H9 (cell line): Measurements from ENCODE around the gene SOCS7. TPM values are rescaled to one million over a fixed set of nuclear protein-coding genes. Genes with fewer than 3 reads are reported as not detected.

Experiments used
- DNase-seq: peaks from one replicate; pipeline ENCODE4 v3.0.0-alpha.2; 2017
- H2AFZ ChIP-seq: one replicate; pipeline ENCODE4 v1.6.1; 2013; ENCODE audit warnings: mild to moderate bottlenecking, low read length, control low read depth, moderate library complexity
- H2AK5ac ChIP-seq: 2 replicates; pipeline ENCODE4 v1.6.1; 2013; ENCODE audit warnings: low read length, control low read depth, mixed read lengths; ENCODE audit not compliant: insufficient read length
- H2BK120ac ChIP-seq: one replicate; pipeline ENCODE4 v1.6.1; 2013; ENCODE audit warnings: low read depth, mild to moderate bottlenecking, low read length, control low read depth, inconsistent platforms; ENCODE audit not compliant: poor library complexity, severe bottlenecking
- H2BK12ac ChIP-seq: 2 replicates; pipeline ENCODE4 v1.6.1; 2013; ENCODE audit warnings: low read length, control low read depth, mixed read lengths, low read depth; ENCODE audit not compliant: insufficient read length
- H2BK15ac ChIP-seq: 2 replicates; pipeline ENCODE4 v1.6.1; 2013; ENCODE audit warnings: low read depth, low read length, control low read depth
- H2BK20ac ChIP-seq: one replicate; pipeline ENCODE4 v1.6.1; 2013; ENCODE audit warnings: low read depth, mild to moderate bottlenecking, low read length, control low read depth, inconsistent platforms; ENCODE audit not compliant: poor library complexity, severe bottlenecking
- H2BK5ac ChIP-seq: 2 replicates; pipeline ENCODE4 v1.6.1; 2013; ENCODE audit warnings: low read length, control low read depth, mixed read lengths; ENCODE audit not compliant: insufficient read length
- H3K14ac ChIP-seq: 2 replicates; pipeline ENCODE4 v1.6.1; 2013; ENCODE audit warnings: low read length, control low read depth; ENCODE audit not compliant: insufficient read depth
- H3K18ac ChIP-seq: 2 replicates; pipeline ENCODE4 v1.6.1; 2013; ENCODE audit warnings: low read depth, mild to moderate bottlenecking, mixed read lengths, low read length, control low read depth; ENCODE audit not compliant: insufficient read length
- H3K23ac ChIP-seq: 2 replicates; pipeline ENCODE4 v1.6.1; 2013; ENCODE audit warnings: low read length, control low read depth, mixed read lengths, low read depth; ENCODE audit not compliant: insufficient read length
- H3K23me2 ChIP-seq: 2 replicates; pipeline ENCODE4 v1.6.1; 2013; ENCODE audit warnings: low read depth, mild to moderate bottlenecking, mixed read lengths, low read length, control low read depth; ENCODE audit not compliant: insufficient read length, poor library complexity, severe bottlenecking
- H3K27ac ChIP-seq: 2 replicates; pipeline ENCODE4 v1.5.1; 2013; ENCODE audit warnings: low read length, control low read depth, mixed read lengths, low read depth; ENCODE audit not compliant: insufficient read length
- H3K27me3 ChIP-seq: 2 replicates; pipeline ENCODE4 v1.6.1; 2013; ENCODE audit warnings: low read length, control low read depth, inconsistent platforms; ENCODE audit not compliant: insufficient read depth
- H3K4ac ChIP-seq: 2 replicates; pipeline ENCODE4 v1.6.1; 2013; ENCODE audit warnings: low read depth, mild to moderate bottlenecking, control low read depth, inconsistent platforms, low read length, moderate library complexity
- H3K4me1 ChIP-seq: 2 replicates; pipeline ENCODE4 v1.6.1; 2013; ENCODE audit warnings: low read length, control low read depth, inconsistent platforms; ENCODE audit not compliant: insufficient read depth
- H3K4me2 ChIP-seq: 2 replicates; pipeline ENCODE4 v1.6.1; 2013; ENCODE audit warnings: low read length, control low read depth, mixed read lengths; ENCODE audit not compliant: insufficient read length, insufficient read depth
- H3K56ac ChIP-seq: 2 replicates; pipeline ENCODE4 v1.6.1; 2013; ENCODE audit warnings: low read depth, mild to moderate bottlenecking, mixed read lengths, low read length, control low read depth; ENCODE audit not compliant: insufficient read length
- H3K79me1 ChIP-seq: 2 replicates; pipeline ENCODE4 v1.6.1; 2013; ENCODE audit warnings: low read depth, mild to moderate bottlenecking, moderate library complexity, low read length, control low read depth, inconsistent platforms; ENCODE audit not compliant: insufficient read depth, poor library complexity, severe bottlenecking
- H3K79me2 ChIP-seq: 2 replicates; pipeline ENCODE4 v1.6.1; 2013; ENCODE audit warnings: low read length, control low read depth, inconsistent platforms; ENCODE audit not compliant: insufficient read depth
- H3K9ac ChIP-seq: 2 replicates; pipeline ENCODE4 v1.6.1; 2013; ENCODE audit warnings: low read length, control low read depth, mixed read lengths; ENCODE audit not compliant: insufficient read length; ENCODE audit errors: extremely low read depth
- H3K9me3 ChIP-seq: one replicate; pipeline ENCODE4 v1.6.1; 2013; ENCODE audit warnings: low read depth, low read length, inconsistent platforms; ENCODE audit not compliant: control insufficient read depth
- H3T11ph ChIP-seq: one replicate; pipeline ENCODE4 v1.6.1; 2013; ENCODE audit warnings: mild to moderate bottlenecking, low read length, control low read depth, inconsistent platforms
- H4K20me1 ChIP-seq: one replicate; pipeline ENCODE4 v1.6.1; 2013; ENCODE audit not compliant: control insufficient read depth, insufficient read length, insufficient read depth
- H4K5ac ChIP-seq: 2 replicates; pipeline ENCODE4 v1.6.1; 2013; ENCODE audit warnings: low read depth, mild to moderate bottlenecking, mixed read lengths, low read length, control low read depth; ENCODE audit not compliant: insufficient read length
- H4K8ac ChIP-seq: replicated peaks from 2 replicates; pipeline ENCODE4 v1.6.1; 2013; ENCODE audit warnings: low read length, control low read depth, mixed read lengths, low read depth; ENCODE audit not compliant: insufficient read length
- H4K91ac ChIP-seq: 2 replicates; pipeline ENCODE4 v1.6.1; 2013; ENCODE audit warnings: low read depth, mild to moderate bottlenecking, moderate library complexity, mixed read lengths, low read length, control low read depth; ENCODE audit not compliant: insufficient read length
- H3K27ac Mint-ChIP-seq, 3 experiments: 2 replicates in 2 of 3; 3 replicates in 1 of 3; pipeline ENCODE4 v1.8.0; 2020 to 2021; ENCODE audit warnings: mixed read lengths in 3 of 3, mild to moderate bottlenecking in 1 of 3, moderate library complexity in 1 of 3
- H3K27me3 Mint-ChIP-seq: 2 replicates; pipeline ENCODE4 v1.8.0; 2021; ENCODE audit warnings: low read depth, mild to moderate bottlenecking, moderate library complexity, mixed read lengths
- H3K36me3 Mint-ChIP-seq, 3 experiments: 2 replicates in 2 of 3; 3 replicates in 1 of 3; pipeline ENCODE4 v1.8.0; 2020 to 2021; ENCODE audit warnings: low read depth in 3 of 3, mixed read lengths in 3 of 3; ENCODE audit not compliant: insufficient read depth in 1 of 3
- H3K4me1 Mint-ChIP-seq, 2 experiments: 2 replicates each; pipeline ENCODE4 v1.8.0; 2020; ENCODE audit warnings: mixed read lengths in 2 of 2
- H3K4me3 Mint-ChIP-seq, 2 experiments: 2 replicates in 1 of 2; 3 replicates in 1 of 2; pipeline ENCODE4 v1.8.0; 2020 to 2021; ENCODE audit warnings: mild to moderate bottlenecking in 2 of 2, mixed read lengths in 2 of 2, moderate library complexity in 1 of 2
- H3K9me3 Mint-ChIP-seq, 2 experiments: 2 replicates in 1 of 2; 3 replicates in 1 of 2; pipeline ENCODE4 v1.8.0; 2020; ENCODE audit warnings: mild to moderate bottlenecking in 2 of 2, mixed read lengths in 2 of 2, moderate library complexity in 1 of 2
- CTCF ChIP-seq: fragments of 200-600 bp; sonication (generic); conservative IDR thresholded peaks from 3 replicates; pipeline ENCODE4 v1.8.0; 2021; ENCODE audit warnings: antibody characterized with exemption, mild to moderate bottlenecking
- WGBS: extraction: QIAGEN DNeasy Blood & Tissue Kit; methylation state at CpG from one replicate; pipeline ENCODE4 v1.1.7; 2013; ENCODE audit warnings: missing lambda C conversion rate, low lambda C conversion rate, mixed read lengths; ENCODE audit not compliant: insufficient read length; ENCODE audit errors: extremely low coverage; 5-methylcytosine and 5-hydroxymethylcytosine counted together
- total RNA-seq: library from RNA; stranded (reverse); gene quantifications from 2 replicates; pipeline ENCODE4 v1.2.1, GENCODE V29; 2021

Gene SOCS7
- total RNA-seq, 1 experiment from 2014 or later, result 31.0 TPM

- no peak overlapping the region for H3K27ac ChIP-seq
- H3K9me3 Mint-ChIP-seq, result no peaks in the 10 kb centered on the region
- H4K5ac ChIP-seq, result no peak overlapping the region
- H2BK15ac ChIP-seq, result no peak overlapping the region
- no peak overlapping the region for H2AFZ ChIP-seq
- H3K27me3 ChIP-seq, result no peaks in the 10 kb centered on the region
- H2BK5ac ChIP-seq, result no peak overlapping the region
- peak; percentile 82 for TF ChIP-seq CTCF
- H2BK12ac ChIP-seq, result no peak overlapping the region
- no peak overlapping the region for H3K4ac ChIP-seq
- peaks cover 19 to 25% of the 10 kb centered on the region in 2 experiments for H3K4me1 Mint-ChIP-seq
- H3K36me3 Mint-ChIP-seq, result peaks cover 20 to 52% (median 35%) of the 10 kb centered on the region in 3 experiments; a peak in 6 of 7 replicates
- H2BK120ac ChIP-seq, result no peak overlapping the region
- peaks cover 3% of the 10 kb centered on the region; the same call in 1 of the 2 replicates for H3K4me1 ChIP-seq
- H3K4me3 Mint-ChIP-seq, result no peak overlapping the region
- H4K91ac ChIP-seq, result no peak overlapping the region
- no peaks in the 10 kb centered on the region for H3K79me1 ChIP-seq
- H3K27ac Mint-ChIP-seq, result no peak overlapping the region
- no peak overlapping the region for H3K9ac ChIP-seq
- H3K23me2 ChIP-seq, result no peaks in the 10 kb centered on the region
- H4K8ac ChIP-seq, result no peak overlapping the region
- no peaks in the 10 kb centered on the region for H3K9me3 ChIP-seq
- peak; percentile 74 for DNase-seq
- no peak overlapping the region for H3K18ac ChIP-seq
- no peaks in the 10 kb centered on the region for H4K20me1 ChIP-seq
- H3K79me2 ChIP-seq, result no peaks in the 10 kb centered on the region
- no peak overlapping the region for H3K56ac ChIP-seq
- no peak overlapping the region for H3K23ac ChIP-seq
- no peak overlapping the region for H3K14ac ChIP-seq
- no peak overlapping the region for H3T11ph ChIP-seq
- H2AK5ac ChIP-seq, result no peak overlapping the region
- H3K27me3 Mint-ChIP-seq, result no peaks in the 10 kb centered on the region
- no CpG with 5 or more reads among the region's 8 CpGs for WGBS
- H2BK20ac ChIP-seq, result no peak overlapping the region
- no peak overlapping the region for H3K4me2 ChIP-seq
Measured at GRCh38 chr17:38322156-38322779, 29.4 kb upstream of the SOCS7 start.
